ENCODE data around the gene PWWP3B. TPM values are rescaled to one million over a fixed set of nuclear protein-coding genes. Genes with fewer than 3 reads are reported as not detected.
"Not testable (repeated sequence)": the region's sequence is repeated elsewhere in the genome, so short reads cannot be mapped to it uniquely, and the experiment has no call there.

Gene PWWP3B
- polyA plus RNA-seq, 1 donor (not counting 4 experiments of a cell fraction or from before 2014, with no cell fraction given) = 0.16 TPM

- Histone ChIP-seq H3K4me2 (ENCODE audit: control insufficient read depth, extremely low read depth, insufficient read depth, low read depth, low read length) (no peak overlapping the region), H3K9me3 (ENCODE audit: control insufficient read depth, low read depth, low read length) (no peaks in the 10 kb centered on the region), H3K36me3 (ENCODE audit: control insufficient read depth in 2 of 2, extremely low read depth in 1 of 2, insufficient read depth in 2 of 2, low read length in 2 of 2) (no peaks in the 10 kb centered on the region), H3K79me2 (ENCODE audit: control insufficient read depth, insufficient read depth, low read length) (no peaks in the 10 kb centered on the region), H2AFZ (ENCODE audit: control insufficient read depth, low read length) (no peak overlapping the region), H3K9ac (ENCODE audit: control insufficient read depth, extremely low read depth, insufficient read depth, low read length) (no peak overlapping the region), H3K27ac (ENCODE audit: control insufficient read depth, insufficient read depth, low read length) (no peak overlapping the region), H3K27me3 (ENCODE audit: control insufficient read depth, extremely low read depth, insufficient read depth, low read length) (no peaks in the 10 kb centered on the region), H4K20me1 (ENCODE audit: control insufficient read depth, extremely low read depth, insufficient read depth, low read length) (no peaks in the 10 kb centered on the region), H3K4me3 (ENCODE audit: control insufficient read depth in 2 of 3, extremely low read depth in 1 of 3, insufficient read depth in 2 of 3, low read depth in 1 of 3, low read length in 3 of 3) (no peak overlapping the region), H3K4me1 (ENCODE audit: control insufficient read depth, extremely low read depth, insufficient read depth, low read length) (no peaks in the 10 kb centered on the region), H3K9me1 (ENCODE audit: control insufficient read depth, extremely low read depth, insufficient read depth, low read length) (no peaks in the 10 kb centered on the region)
- dilution Hi-C loops (cut with MboI; ENCODE audit: extremely low pct_ligation_motif_present, low sequenced_read_pairs) = no loop called here
- no peak for DNase-seq (ENCODE audit: low read depth, low spot score)
- TF ChIP-seq CTCF (optimal IDR thresholded peaks at IDR 0.05 in 1 of 3, IDR thresholded peaks at IDR 0.05 in 1 of 3, conservative IDR thresholded peaks at IDR 0.05 in 1 of 3; ENCODE audit: extremely low read depth in 1 of 3, insufficient read depth in 2 of 3, low read length in 3 of 3) (no peak), EZH2 (IDR thresholded peaks at IDR 0.05; ENCODE audit: low read length) (no peak)
- no peak for FAIRE-seq
Measured at GRCh38 chrX:106177982-106178321, 9.8 kb downstream of the PWWP3B start.

DNA sequence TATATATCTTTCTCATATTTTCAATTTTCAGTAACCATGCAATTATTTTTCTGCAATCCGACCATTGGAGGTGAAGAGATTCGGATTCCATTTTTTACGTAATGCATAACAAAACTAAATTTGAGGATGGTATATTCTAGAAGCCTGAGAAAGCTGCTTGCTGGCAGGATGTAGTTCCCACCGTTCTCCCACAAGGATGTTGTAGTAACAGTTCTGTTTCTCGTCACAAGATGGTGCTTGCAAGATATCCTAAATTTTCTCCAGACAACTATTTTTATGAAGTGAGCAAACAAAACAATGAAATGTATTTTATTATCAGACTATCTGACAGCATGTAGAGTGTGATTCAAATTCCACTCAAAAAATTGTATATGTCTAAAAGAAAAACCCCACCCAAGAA is 10.7 kb downstream of the PWWP3B start:
- Histone ChIP-seq H2AFZ (ENCODE audit: control insufficient read depth, low read length) (no peak overlapping the region), H3K36me3 (ENCODE audit: control insufficient read depth in 2 of 2, extremely low read depth in 1 of 2, insufficient read depth in 2 of 2, low read length in 2 of 2) (no peaks in the 10 kb centered on the region), H4K20me1 (ENCODE audit: control insufficient read depth, extremely low read depth, insufficient read depth, low read length) (no peaks in the 10 kb centered on the region), H3K4me3 (ENCODE audit: control insufficient read depth in 2 of 3, extremely low read depth in 1 of 3, insufficient read depth in 2 of 3, low read depth in 1 of 3, low read length in 3 of 3) (no peak overlapping the region), H3K9me3 (ENCODE audit: control insufficient read depth, low read depth, low read length) (no peaks in the 10 kb centered on the region), H3K9ac (ENCODE audit: control insufficient read depth, extremely low read depth, insufficient read depth, low read length) (no peak overlapping the region), H3K9me1 (ENCODE audit: control insufficient read depth, extremely low read depth, insufficient read depth, low read length) (no peaks in the 10 kb centered on the region), H3K79me2 (ENCODE audit: control insufficient read depth, insufficient read depth, low read length) (no peaks in the 10 kb centered on the region), H3K27ac (ENCODE audit: control insufficient read depth, insufficient read depth, low read length) (no peak overlapping the region), H3K4me2 (ENCODE audit: control insufficient read depth, extremely low read depth, insufficient read depth, low read depth, low read length) (no peak overlapping the region), H3K27me3 (ENCODE audit: control insufficient read depth, extremely low read depth, insufficient read depth, low read length) (no peaks in the 10 kb centered on the region), H3K4me1 (ENCODE audit: control insufficient read depth, extremely low read depth, insufficient read depth, low read length) (no peaks in the 10 kb centered on the region)
- TF ChIP-seq EZH2 (IDR thresholded peaks at IDR 0.05; ENCODE audit: low read length) = no peak
- no peak for TF ChIP-seq CTCF (optimal IDR thresholded peaks at IDR 0.05 in 1 of 3, IDR thresholded peaks at IDR 0.05 in 1 of 3, conservative IDR thresholded peaks at IDR 0.05 in 1 of 3; ENCODE audit: extremely low read depth in 1 of 3, insufficient read depth in 2 of 3, low read length in 3 of 3)
- dilution Hi-C loops (cut with MboI; ENCODE audit: extremely low pct_ligation_motif_present, low sequenced_read_pairs) = no loop called here
- DNase-seq (ENCODE audit: low read depth, low spot score) = no peak
- no peak for FAIRE-seq

- H3K9me3 ChIP-seq (ENCODE audit: control insufficient read depth, low read depth, low read length); dilution Hi-C loops (cut with MboI; ENCODE audit: extremely low pct_ligation_motif_present, low sequenced_read_pairs); H2AFZ ChIP-seq (ENCODE audit: control insufficient read depth, low read length); H3K79me2 ChIP-seq (ENCODE audit: control insufficient read depth, insufficient read depth, low read length); H3K4me2 ChIP-seq (ENCODE audit: control insufficient read depth, extremely low read depth, insufficient read depth, low read depth, low read length); H3K4me1 ChIP-seq (ENCODE audit: control insufficient read depth, extremely low read depth, insufficient read depth, low read length); H3K4me3 ChIP-seq (ENCODE audit: control insufficient read depth in 2 of 3, extremely low read depth in 1 of 3, insufficient read depth in 2 of 3, low read depth in 1 of 3, low read length in 3 of 3); H3K27me3 ChIP-seq (ENCODE audit: control insufficient read depth, extremely low read depth, insufficient read depth, low read length); DNase-seq (ENCODE audit: low read depth, low spot score); H3K36me3 ChIP-seq (ENCODE audit: control insufficient read depth in 2 of 2, extremely low read depth in 1 of 2, insufficient read depth in 2 of 2, low read length in 2 of 2); H3K9ac ChIP-seq (ENCODE audit: control insufficient read depth, extremely low read depth, insufficient read depth, low read length); H3K9me1 ChIP-seq (ENCODE audit: control insufficient read depth, extremely low read depth, insufficient read depth, low read length); H3K27ac ChIP-seq (ENCODE audit: control insufficient read depth, insufficient read depth, low read length); FAIRE-seq; H4K20me1 ChIP-seq (ENCODE audit: control insufficient read depth, extremely low read depth, insufficient read depth, low read length): not testable (repeated sequence)
Measured at GRCh38 chrX:106183685-106184084, 15.6 kb downstream of the PWWP3B start.

Measured in keratinocyte (primary cell).